Measurements from ENCODE around the gene NINJ2. TPM values are rescaled to one million over a fixed set of nuclear protein-coding genes. Genes with fewer than 3 reads are reported as not detected.

NINJ2 gene
- total RNA-seq, 1 donor from 2014 or later, result not detected

DNA sequence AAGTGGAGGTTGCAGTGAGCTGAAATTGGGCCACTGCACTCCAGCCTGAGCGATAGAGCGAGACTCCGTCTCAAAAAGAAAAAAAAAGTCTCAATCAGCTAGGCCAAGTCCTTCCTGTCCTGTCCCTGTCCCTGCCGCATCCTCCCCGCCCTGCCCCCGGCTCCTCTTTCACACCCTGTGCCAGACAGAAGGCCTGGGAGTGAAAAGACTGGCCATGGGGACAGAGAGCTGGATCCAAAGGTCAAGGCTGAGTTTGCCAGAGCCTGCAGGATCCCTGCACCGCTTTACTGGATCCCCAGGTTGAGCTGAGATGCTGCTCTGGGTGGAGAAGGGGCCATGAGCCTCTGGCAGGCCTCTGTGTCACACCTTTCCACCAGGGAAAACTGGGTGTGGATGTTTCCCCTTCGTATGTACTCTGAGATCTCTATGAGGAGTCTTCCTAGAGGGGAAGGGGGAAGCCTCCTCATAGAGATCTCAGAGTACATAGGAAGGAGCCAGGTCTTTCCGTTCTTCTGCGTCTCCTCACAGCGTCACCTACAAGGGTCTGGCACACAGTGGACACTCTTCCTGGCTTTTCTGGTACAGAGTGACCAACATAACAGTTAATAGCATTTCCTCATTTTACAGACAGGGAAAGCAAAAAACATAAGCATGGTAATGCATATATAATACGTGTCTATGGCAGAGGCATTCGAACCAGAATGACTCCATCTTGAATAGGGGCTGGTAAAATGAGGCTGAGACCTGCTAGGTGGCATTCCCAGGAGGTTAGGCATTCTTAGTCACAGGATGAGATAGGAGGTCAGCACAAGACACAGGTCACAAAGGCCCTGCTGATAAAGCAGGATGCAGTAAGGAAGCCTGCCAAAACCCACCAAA is 35.1 kb downstream of the NINJ2 start:
- no peak for FAIRE-seq
- H3K4me3 Mint-ChIP-seq (ENCODE audit: unreplicated experiment), result no peak overlapping the region
- Histone ChIP-seq H3K9ac (ENCODE audit: low read length) (no peak overlapping the region), H3K4me2 (ENCODE audit: low read length) (no peak overlapping the region), H3K79me2 (ENCODE audit: insufficient read depth, low read length) (no peaks in the 10 kb centered on the region), H3K36me3 (ENCODE audit: insufficient read depth, low read length) (no peaks in the 10 kb centered on the region), H4K20me1 (ENCODE audit: insufficient read depth, low read length) (no peaks in the 10 kb centered on the region), H2AFZ (ENCODE audit: low read depth, low read length) (no peak overlapping the region), H3K27ac (ENCODE audit: low read depth, low read length) (no peak overlapping the region), H3K9me3 (ENCODE audit: insufficient read depth, low read depth, low read length) (no peaks in the 10 kb centered on the region), H3K27me3 (ENCODE audit: insufficient read depth, low read length) (no peaks in the 10 kb centered on the region), H3K4me1 (ENCODE audit: insufficient read depth, low read length) (peaks cover 18% of the 10 kb centered on the region), H3K4me3 (ENCODE audit: insufficient read depth, low read depth, low read length) (no peak overlapping the region)
- H3K36me3 Mint-ChIP-seq (ENCODE audit: low read depth, unreplicated experiment), result no peaks in the 10 kb centered on the region
- H3K4me1 Mint-ChIP-seq (ENCODE audit: low read depth, unreplicated experiment), result peaks cover 25% of the 10 kb centered on the region
- no peaks in the 10 kb centered on the region for H3K9me3 Mint-ChIP-seq (ENCODE audit: unreplicated experiment)
- no peak overlapping the region for H3K27ac Mint-ChIP-seq (ENCODE audit: unreplicated experiment)
- H3K27me3 Mint-ChIP-seq (ENCODE audit: low read depth, unreplicated experiment), result no peaks in the 10 kb centered on the region
- no peak for TF ChIP-seq EZH2 (IDR thresholded peaks at IDR 0.05; ENCODE audit: insufficient read depth, low read length)
- TF ChIP-seq, protein P1, sequence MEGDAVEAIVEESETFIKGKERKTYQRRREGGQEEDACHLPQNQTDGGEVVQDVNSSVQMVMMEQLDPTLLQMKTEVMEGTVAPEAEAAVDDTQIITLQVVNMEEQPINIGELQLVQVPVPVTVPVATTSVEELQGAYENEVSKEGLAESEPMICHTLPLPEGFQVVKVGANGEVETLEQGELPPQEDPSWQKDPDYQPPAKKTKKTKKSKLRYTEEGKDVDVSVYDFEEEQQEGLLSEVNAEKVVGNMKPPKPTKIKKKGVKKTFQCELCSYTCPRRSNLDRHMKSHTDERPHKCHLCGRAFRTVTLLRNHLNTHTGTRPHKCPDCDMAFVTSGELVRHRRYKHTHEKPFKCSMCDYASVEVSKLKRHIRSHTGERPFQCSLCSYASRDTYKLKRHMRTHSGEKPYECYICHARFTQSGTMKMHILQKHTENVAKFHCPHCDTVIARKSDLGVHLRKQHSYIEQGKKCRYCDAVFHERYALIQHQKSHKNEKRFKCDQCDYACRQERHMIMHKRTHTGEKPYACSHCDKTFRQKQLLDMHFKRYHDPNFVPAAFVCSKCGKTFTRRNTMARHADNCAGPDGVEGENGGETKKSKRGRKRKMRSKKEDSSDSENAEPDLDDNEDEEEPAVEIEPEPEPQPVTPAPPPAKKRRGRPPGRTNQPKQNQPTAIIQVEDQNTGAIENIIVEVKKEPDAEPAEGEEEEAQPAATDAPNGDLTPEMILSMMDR (IDR thresholded peaks at IDR 0.05; ENCODE audit: insufficient read depth, low read depth, low read length), result no peak
- no peak for DNase-seq (ENCODE audit: low read depth)

DNA sequence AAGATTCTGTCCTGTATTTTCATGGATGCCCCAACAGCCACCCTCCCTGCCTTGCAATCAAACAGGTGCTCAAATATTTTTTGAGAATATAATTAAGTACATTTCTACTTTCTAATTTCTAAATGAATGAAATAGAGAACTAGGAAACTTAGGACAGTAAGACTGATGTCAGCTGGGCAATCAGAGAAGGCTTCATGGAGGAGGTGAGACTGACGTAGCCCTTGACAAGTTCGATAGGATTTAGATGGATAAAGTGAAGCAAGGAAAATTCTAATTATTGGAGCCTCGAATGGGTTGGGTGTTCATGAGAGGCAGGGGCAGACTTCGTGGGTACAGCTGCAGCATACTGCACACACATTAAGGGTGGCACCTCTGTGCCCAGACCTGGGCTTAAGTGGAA is 36.0 kb downstream of the NINJ2 start:
- no peak overlapping the region for H3K4me2 ChIP-seq (ENCODE audit: low read length)
- H3K4me1 Mint-ChIP-seq (ENCODE audit: low read depth, unreplicated experiment), result peaks cover 22% of the 10 kb centered on the region
- no peak overlapping the region for H3K9ac ChIP-seq (ENCODE audit: low read length)
- peaks cover 10% of the 10 kb centered on the region for H3K4me1 ChIP-seq (ENCODE audit: insufficient read depth, low read length)
- H3K36me3 Mint-ChIP-seq (ENCODE audit: low read depth, unreplicated experiment), result no peaks in the 10 kb centered on the region
- H4K20me1 ChIP-seq (ENCODE audit: insufficient read depth, low read length), result no peaks in the 10 kb centered on the region
- TF ChIP-seq, protein P1 (IDR thresholded peaks at IDR 0.05; ENCODE audit: insufficient read depth, low read depth, low read length), result no peak
- TF ChIP-seq EZH2 (IDR thresholded peaks at IDR 0.05; ENCODE audit: insufficient read depth, low read length), result no peak
- H3K9me3 ChIP-seq (ENCODE audit: insufficient read depth, low read depth, low read length), result no peaks in the 10 kb centered on the region
- no peak overlapping the region for H3K27ac Mint-ChIP-seq (ENCODE audit: unreplicated experiment)
- FAIRE-seq, result no peak
- H3K4me3 Mint-ChIP-seq (ENCODE audit: unreplicated experiment), result no peak overlapping the region
- no peak overlapping the region for H3K4me3 ChIP-seq (ENCODE audit: insufficient read depth, low read depth, low read length)
- no peaks in the 10 kb centered on the region for H3K9me3 Mint-ChIP-seq (ENCODE audit: unreplicated experiment)
- no peaks in the 10 kb centered on the region for H3K27me3 ChIP-seq (ENCODE audit: insufficient read depth, low read length)
- H3K79me2 ChIP-seq (ENCODE audit: insufficient read depth, low read length), result no peaks in the 10 kb centered on the region
- H3K27me3 Mint-ChIP-seq (ENCODE audit: low read depth, unreplicated experiment), result no peaks in the 10 kb centered on the region
- H2AFZ ChIP-seq (ENCODE audit: low read depth, low read length), result no peak overlapping the region
- no peaks in the 10 kb centered on the region for H3K36me3 ChIP-seq (ENCODE audit: insufficient read depth, low read length)
- H3K27ac ChIP-seq (ENCODE audit: low read depth, low read length), result no peak overlapping the region
- DNase-seq (ENCODE audit: low read depth), result no peak

DNA sequence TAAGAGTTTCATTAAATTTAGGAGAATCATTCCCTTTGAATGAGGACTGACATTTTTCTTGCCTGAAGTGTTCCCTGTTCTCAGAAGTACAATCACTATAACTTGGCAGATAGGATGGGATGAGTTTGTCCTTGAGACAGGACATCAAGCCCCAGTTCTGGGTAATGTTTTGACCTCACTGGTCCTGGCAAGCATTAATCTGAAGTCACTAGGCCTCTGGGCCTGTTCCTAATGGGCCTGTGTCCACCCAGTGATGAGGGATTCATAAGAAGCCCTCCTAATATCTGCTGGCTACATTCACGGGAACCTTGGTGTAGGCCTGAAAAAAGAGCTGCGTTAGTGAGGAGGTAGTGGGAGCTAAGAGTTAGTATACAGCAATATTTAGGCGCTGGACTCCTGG is 37.2 kb downstream of the NINJ2 start:
- FAIRE-seq (no peak), DNase-seq (ENCODE audit: low read depth) (no peak)
- H3K4me2 ChIP-seq (ENCODE audit: low read length), result no peak overlapping the region
- no peak overlapping the region for H2AFZ ChIP-seq (ENCODE audit: low read depth, low read length)
- Mint-ChIP-seq H3K9me3 (ENCODE audit: unreplicated experiment) (no peaks in the 10 kb centered on the region), H3K4me3 (ENCODE audit: unreplicated experiment) (no peak overlapping the region), H3K36me3 (ENCODE audit: low read depth, unreplicated experiment) (no peaks in the 10 kb centered on the region), H3K4me1 (ENCODE audit: low read depth, unreplicated experiment) (peaks cover 11% of the 10 kb centered on the region), H3K27me3 (ENCODE audit: low read depth, unreplicated experiment) (no peaks in the 10 kb centered on the region), H3K27ac (ENCODE audit: unreplicated experiment) (no peak overlapping the region)
- no peaks in the 10 kb centered on the region for H3K27me3 ChIP-seq (ENCODE audit: insufficient read depth, low read length)
- no peaks in the 10 kb centered on the region for H3K79me2 ChIP-seq (ENCODE audit: insufficient read depth, low read length)
- no peaks in the 10 kb centered on the region for H3K9me3 ChIP-seq (ENCODE audit: insufficient read depth, low read depth, low read length)
- no peaks in the 10 kb centered on the region for H3K4me1 ChIP-seq (ENCODE audit: insufficient read depth, low read length)
- H3K4me3 ChIP-seq (ENCODE audit: insufficient read depth, low read depth, low read length), result no peak overlapping the region
- H3K9ac ChIP-seq (ENCODE audit: low read length), result no peak overlapping the region
- H3K27ac ChIP-seq (ENCODE audit: low read depth, low read length), result no peak overlapping the region
- H4K20me1 ChIP-seq (ENCODE audit: insufficient read depth, low read length), result no peaks in the 10 kb centered on the region
- no peaks in the 10 kb centered on the region for H3K36me3 ChIP-seq (ENCODE audit: insufficient read depth, low read length)
- TF ChIP-seq EZH2 (IDR thresholded peaks at IDR 0.05; ENCODE audit: insufficient read depth, low read length), result no peak
- TF ChIP-seq, protein P1 (IDR thresholded peaks at IDR 0.05; ENCODE audit: insufficient read depth, low read depth, low read length), result no peak

Data from astrocyte (in vitro differentiated cells and primary cell).